A549 (cell line): Measurements from ENCODE around the gene SDHAF2. TPM values are rescaled to one million over a fixed set of nuclear protein-coding genes. Genes with fewer than 3 reads are reported as not detected.
A peak's percentile ranks its signal among the peaks of the same experiment; 100 is the strongest.

Experiments
- ATAC-seq, 2 experiments: fragments of 200-7000 bp in 1 of 2; fragments of >200 bp in 1 of 2; cut with Nextera tagmentation in 1 of 2; cut with Tn5 transposase in 1 of 2; 3 replicates each; pipeline versions ENCODE4 v1.8.0 to v1.9.1; 2018 to 2020; ENCODE audit warnings: mild to moderate bottlenecking in 1 of 2, moderate library complexity in 1 of 2
- CTCF ChIA-PET: fragments of 300-600 bp; sonication (Branson Sonifier 250); formaldehyde crosslinking; extraction: SDS; loops from one replicate; lab custom pipeline; 2021; ENCODE audit warnings: antibody characterized with exemption, inconsistent platforms; lab: Yijun Ruan, JAX
- POLR2A ChIA-PET: fragments of 350-600 bp; formaldehyde crosslinking; extraction: SDS; loops from one replicate; lab custom pipeline; 2021; ENCODE audit warnings: antibody characterized with exemption, inconsistent platforms; lab: Yijun Ruan, JAX
- DNase-seq, 2 experiments: peaks; one replicate each; pipeline versions ENCODE4 v3.0.0 to v3.0.0-alpha.2; 2011 to 2016; ENCODE audit warnings: low read depth in 1 of 2, low spot score in 1 of 2
- FAIRE-seq: peaks from 2 replicates; lab custom pipeline; 2011; peaks lifted over from hg19 to GRCh38; lab: Jason Lieb, UNC
- H3K27ac ChIP-seq, 2 experiments: fragments of >200 bp; sonication (Bioruptor Twin); formaldehyde crosslinking; 3 replicates each; pipeline ENCODE4 v1.5.1; 2016 to 2017
- H3K4me1 ChIP-seq: fragments of >200 bp; sonication (Bioruptor Twin); formaldehyde crosslinking; 3 replicates; pipeline ENCODE4 v1.6.1; 2016
- H3K4me2 ChIP-seq: fragments of >200 bp; sonication (Bioruptor Twin); formaldehyde crosslinking; 3 replicates; pipeline ENCODE4 v1.6.1; 2016
- H3K4me3 ChIP-seq: fragments of >200 bp; sonication (Bioruptor Twin); formaldehyde crosslinking; 3 replicates; pipeline ENCODE4 v1.5.1; 2016
- H3K9me3 ChIP-seq: fragments of >200 bp; sonication (Bioruptor Twin); formaldehyde crosslinking; 3 replicates; pipeline ENCODE4 v1.6.1; 2016
- BHLHE40 ChIP-seq: IDR thresholded peaks from 2 replicates; pipeline ENCODE4 v1.6.1; 2012; ENCODE audit warnings: low read depth, low read length, inconsistent platforms
- FOSL2 ChIP-seq, 2 experiments: fragments of 450-650 bp in 1 of 2; fragments of >200 bp in 1 of 2; sonication (Bioruptor Twin) in 1 of 2; formaldehyde crosslinking; IDR thresholded peaks; 2 replicates each; pipeline versions ENCODE4 v1.5.0 to v1.6.1; 2016 to 2020; ENCODE audit warnings: mild to moderate bottlenecking in 1 of 2, moderate library complexity in 1 of 2
- HOXB5 ChIP-seq: fragments of 250-450 bp; sonication (Bioruptor Pico); IDR thresholded peaks from 2 replicates; pipeline ENCODE4 v1.5.0; 2020; ENCODE audit warnings: mild to moderate bottlenecking, moderate library complexity
- JUN ChIP-seq, 2 experiments: fragments of >200 bp; sonication (Bioruptor Twin); formaldehyde crosslinking; IDR thresholded peaks; 2 replicates in 1 of 2; 3 replicates in 1 of 2; pipeline ENCODE4 v1.6.1; 2016 to 2017
- KDM1A ChIP-seq: fragments of 200-600 bp; sonication (generic); IDR thresholded peaks from 2 replicates; pipeline ENCODE4 v1.6.1; 2016; ENCODE audit warnings: low read depth, mild to moderate bottlenecking
- NFE2L2 ChIP-seq: fragments of 150-350 bp; conservative IDR thresholded peaks from 2 replicates; pipeline ENCODE4 v1.6.1; 2014; ENCODE audit warnings: low read length
- NR3C1 ChIP-seq: fragments of >200 bp; sonication (Bioruptor Twin); formaldehyde crosslinking; IDR thresholded peaks from 3 replicates; pipeline ENCODE4 v1.6.1; 2017
- PBX3 ChIP-seq: IDR thresholded peaks from 2 replicates; pipeline ENCODE4 v1.6.1; 2012
- RNF2 ChIP-seq: fragments of 200-600 bp; sonication (generic); IDR thresholded peaks from 2 replicates; pipeline ENCODE4 v1.6.1; 2016; ENCODE audit warnings: low read depth, mild to moderate bottlenecking, antibody characterized with exemption, moderate library complexity, borderline replicate concordance
- SMC3 ChIP-seq: fragments of >200 bp; sonication (Bioruptor Twin); formaldehyde crosslinking; IDR thresholded peaks from 3 replicates; pipeline ENCODE4 v1.6.1; 2018; ENCODE audit warnings: inconsistent platforms
- WGBS: methylation state at CpG from one replicate; pipeline ENCODE4 v1.1.6; 2017; ENCODE audit errors: missing lambda C conversion rate; 5-methylcytosine and 5-hydroxymethylcytosine counted together
- polyA plus RNA-seq, 4 experiments: library from polyadenylated mRNA; depleted of rRNA in 3 of 4; stranded (reverse); fragments of >200 nt; fragmentation: RNase III in 1 of 4; extraction: RNeasy Plus Mini Kit Qiagen cat#74134 plus additional on column Dnase treatment in 1 of 4; gene quantifications; 2 replicates in 3 of 4; 3 replicates in 1 of 4; pipeline ENCODE4 v1.2.3, GENCODE V29; 2011 to 2017
- TF ChIP-seq, protein P1 (sequence below): fragments of 200-600 bp; sonication (generic); IDR thresholded peaks from 2 replicates; pipeline ENCODE4 v1.6.1; 2016; ENCODE audit warnings: antibody characterized with exemption, mild to moderate bottlenecking, moderate library complexity

The SDHAF2 gene
- polyA plus RNA-seq, 2 of the 4 experiments (the other 2 are of a cell fraction) = 44.4 to 76.4 TPM

DNA sequence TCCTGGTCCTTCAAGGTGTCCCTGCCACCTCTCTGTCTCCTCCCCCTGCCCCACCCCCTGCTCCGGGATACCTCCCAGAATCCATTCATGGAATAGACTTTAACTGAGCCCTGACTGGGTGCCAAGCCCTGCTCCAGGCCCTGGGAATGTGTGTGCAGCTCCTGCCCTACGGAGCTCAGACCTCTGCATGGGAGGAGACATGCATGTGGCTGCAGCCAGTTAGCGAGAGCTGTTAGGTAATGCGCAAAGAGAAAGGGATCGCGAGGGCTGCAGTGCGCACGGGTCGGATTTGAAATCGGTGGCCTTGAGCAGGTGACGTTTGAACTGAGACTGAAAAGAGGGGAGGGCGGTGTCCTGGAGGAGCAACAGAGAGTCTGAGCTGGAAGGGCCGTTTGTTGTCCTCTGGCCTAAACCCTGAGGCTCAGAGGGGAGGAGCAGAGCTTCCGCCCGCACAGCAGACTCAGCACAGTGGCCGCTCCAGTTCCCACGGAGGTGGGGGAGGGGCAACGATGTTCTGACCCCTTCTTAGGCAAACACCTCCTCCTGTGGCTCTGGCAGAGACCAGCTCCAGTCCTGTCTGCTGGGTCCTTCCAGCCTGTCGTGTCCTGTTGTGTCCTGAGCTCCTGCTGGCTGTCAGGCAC lies 58.8 kb downstream of the SDHAF2 start:
- Histone ChIP-seq H3K9me3 (no peaks in the 10 kb centered on the region), H3K27ac (no peak overlapping the region), H3K4me3 (no peak overlapping the region), H3K4me1 (no peaks in the 10 kb centered on the region), H3K4me2 (no peak overlapping the region)
- 67% methylated on average over 19 of the region's 19 CpGs for WGBS
- TF ChIP-seq BHLHE40 = no peak
- no peak for TF ChIP-seq NFE2L2
- no peak for TF ChIP-seq KDM1A
- FAIRE-seq (no peak), DNase-seq (no peak), ATAC-seq (peak in 1 of 2 experiments; percentile 14; a peak in 1 of 6 replicates)
- CTCF ChIA-PET = interaction anchor here (0.7 to 9.1 kb wide), 12 partner anchors 8 to 149 kb away, joined by 3 to 75 read pairs (median 6); partner anchors contain the start of gene LRRC10B
- POLR2A ChIA-PET = no interaction called here

DNA sequence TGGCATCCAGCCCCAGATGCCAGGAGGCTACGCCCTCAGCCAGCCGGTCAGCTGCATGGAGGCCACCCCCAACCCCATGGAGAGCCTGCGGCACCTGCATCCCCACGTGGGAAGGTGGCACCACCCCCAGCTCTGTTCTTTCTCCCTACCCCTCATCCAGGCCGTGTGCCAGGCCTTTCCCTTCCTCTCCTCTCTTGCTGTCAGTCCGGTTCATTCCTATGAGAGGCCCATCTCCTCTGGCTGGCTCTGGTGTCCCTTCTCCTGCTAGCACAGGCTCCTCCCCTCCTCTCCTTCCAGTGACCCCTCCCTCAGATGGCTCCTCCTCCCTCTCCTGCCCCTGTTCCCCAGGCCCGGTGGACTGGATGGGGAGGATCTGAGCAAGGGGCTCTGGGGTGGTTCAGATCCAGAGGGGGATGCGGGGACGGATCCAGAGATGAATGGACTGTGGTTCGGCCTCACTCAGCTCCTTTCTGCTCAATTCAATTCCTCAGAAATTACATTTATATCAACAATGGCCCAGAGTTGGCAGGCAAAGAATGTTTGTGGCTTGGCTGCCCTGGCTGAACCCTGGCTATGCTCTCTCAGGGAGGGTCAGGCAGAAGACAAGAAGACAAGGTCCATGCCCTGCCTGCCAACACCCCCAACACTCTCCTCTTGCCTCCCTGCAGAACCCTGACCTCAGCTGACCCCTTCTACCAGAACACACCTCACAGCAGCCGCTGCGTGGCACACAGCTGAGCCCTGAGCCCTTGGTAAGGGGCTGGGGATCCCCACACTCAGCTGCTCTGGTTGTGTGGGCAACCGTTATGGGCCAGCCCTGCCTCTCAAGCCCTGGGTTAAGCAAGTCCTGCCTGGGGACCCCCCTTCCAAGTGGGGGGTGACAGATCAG lies 60.2 kb downstream of the SDHAF2 start:
- WGBS = 78% methylated on average over 13 of the region's 13 CpGs

DNA sequence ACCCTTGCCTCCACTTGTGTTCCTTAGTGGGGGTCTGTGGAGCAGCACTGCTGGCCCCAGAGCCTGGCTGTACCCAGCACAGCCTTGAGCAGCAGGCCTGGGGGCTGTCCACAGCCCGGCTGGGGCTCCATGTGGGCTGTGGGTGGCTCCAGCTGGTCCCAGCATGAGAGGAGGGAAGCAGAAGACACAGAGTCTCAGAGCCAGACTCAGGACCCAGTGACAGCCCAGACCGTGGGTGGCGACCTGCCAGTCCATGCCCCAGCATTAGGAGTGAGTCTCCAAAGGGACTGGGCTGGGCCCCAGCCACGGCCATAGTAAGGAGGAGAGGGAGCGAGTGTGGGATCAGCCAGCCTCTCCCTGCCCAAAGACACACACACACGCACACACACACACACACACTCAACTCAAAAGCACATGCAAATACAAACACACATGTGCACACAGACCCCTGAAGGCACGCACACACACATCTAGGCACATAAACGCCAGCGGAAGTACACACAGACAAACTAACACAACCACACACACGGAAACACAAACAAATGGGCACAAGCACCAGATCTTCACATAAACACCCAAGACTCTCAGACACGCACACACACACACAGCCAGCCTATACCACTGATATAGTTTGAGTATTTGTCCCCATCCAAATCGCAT lies 61.9 kb downstream of the SDHAF2 start:
- no peak for TF ChIP-seq HOXB5
- TF ChIP-seq, protein P1, sequence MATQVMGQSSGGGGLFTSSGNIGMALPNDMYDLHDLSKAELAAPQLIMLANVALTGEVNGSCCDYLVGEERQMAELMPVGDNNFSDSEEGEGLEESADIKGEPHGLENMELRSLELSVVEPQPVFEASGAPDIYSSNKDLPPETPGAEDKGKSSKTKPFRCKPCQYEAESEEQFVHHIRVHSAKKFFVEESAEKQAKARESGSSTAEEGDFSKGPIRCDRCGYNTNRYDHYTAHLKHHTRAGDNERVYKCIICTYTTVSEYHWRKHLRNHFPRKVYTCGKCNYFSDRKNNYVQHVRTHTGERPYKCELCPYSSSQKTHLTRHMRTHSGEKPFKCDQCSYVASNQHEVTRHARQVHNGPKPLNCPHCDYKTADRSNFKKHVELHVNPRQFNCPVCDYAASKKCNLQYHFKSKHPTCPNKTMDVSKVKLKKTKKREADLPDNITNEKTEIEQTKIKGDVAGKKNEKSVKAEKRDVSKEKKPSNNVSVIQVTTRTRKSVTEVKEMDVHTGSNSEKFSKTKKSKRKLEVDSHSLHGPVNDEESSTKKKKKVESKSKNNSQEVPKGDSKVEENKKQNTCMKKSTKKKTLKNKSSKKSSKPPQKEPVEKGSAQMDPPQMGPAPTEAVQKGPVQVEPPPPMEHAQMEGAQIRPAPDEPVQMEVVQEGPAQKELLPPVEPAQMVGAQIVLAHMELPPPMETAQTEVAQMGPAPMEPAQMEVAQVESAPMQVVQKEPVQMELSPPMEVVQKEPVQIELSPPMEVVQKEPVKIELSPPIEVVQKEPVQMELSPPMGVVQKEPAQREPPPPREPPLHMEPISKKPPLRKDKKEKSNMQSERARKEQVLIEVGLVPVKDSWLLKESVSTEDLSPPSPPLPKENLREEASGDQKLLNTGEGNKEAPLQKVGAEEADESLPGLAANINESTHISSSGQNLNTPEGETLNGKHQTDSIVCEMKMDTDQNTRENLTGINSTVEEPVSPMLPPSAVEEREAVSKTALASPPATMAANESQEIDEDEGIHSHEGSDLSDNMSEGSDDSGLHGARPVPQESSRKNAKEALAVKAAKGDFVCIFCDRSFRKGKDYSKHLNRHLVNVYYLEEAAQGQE = no peak
- no peak for TF ChIP-seq FOSL2 (IDR thresholded peaks at IDR 0.05)
- TF ChIP-seq FOSL2 (CRISPR knock-in tag; IDR thresholded peaks at IDR 0.05) = no peak
- TF ChIP-seq RNF2 = no peak
- no peak for TF ChIP-seq SMC3
- TF ChIP-seq, all 56 proteins: peak for 0

More for the DNA sequence above, 60.2 kb downstream of the SDHAF2 start:
- H3K27ac ChIP-seq = no peak overlapping the region
- H3K4me2 ChIP-seq = no peak overlapping the region
- ChIA-PET CTCF (interaction anchor here (0.7 to 9.1 kb wide), 8 partner anchors 9 to 148 kb away, joined by 3 to 75 read pairs (median 12); partner anchors contain the start of gene LRRC10B), POLR2A (no interaction called here)
- no peak overlapping the region for H3K4me3 ChIP-seq
- no peak for DNase-seq
- H3K4me1 ChIP-seq = no peaks in the 10 kb centered on the region
- no peak for FAIRE-seq
- ATAC-seq = peak in 1 of 2 experiments; percentile 63; a peak in 3 of 6 replicates
- H3K9me3 ChIP-seq = no peaks in the 10 kb centered on the region
- no peak for TF ChIP-seq JUN (IDR thresholded peaks at IDR 0.05)
- TF ChIP-seq NR3C1 = no peak
- no peak for TF ChIP-seq PBX3
- TF ChIP-seq, all 56 proteins: peak for 0

More for the DNA sequence above, 61.9 kb downstream of the SDHAF2 start:
- DNase-seq (no peak), FAIRE-seq (no peak), ATAC-seq (no peak)
- CTCF ChIA-PET = interaction anchor here (1.0 to 7.2 kb wide), 4 partner anchors 14 to 146 kb away, joined by 3 to 51 read pairs (median 7); no protein-coding TSS in a partner anchor
- Histone ChIP-seq H3K4me3 (no peak overlapping the region), H3K4me1 (no peaks in the 10 kb centered on the region), H3K27ac (no peak overlapping the region), H3K4me2 (no peak overlapping the region), H3K9me3 (no peaks in the 10 kb centered on the region)
- WGBS = 70% methylated on average over 11 of the region's 12 CpGs
- POLR2A ChIA-PET = no interaction called here
